ENCODE measurements around the gene MVB12B.

GRCh38 chr9:126371007-126371870, 44.6 kb downstream of the MVB12B start:
- TF ChIP-seq CTCF (IDR thresholded peaks at IDR 0.05; ENCODE audit: low read depth, low read length) (no peak), EZH2phosphoT487 (IDR thresholded peaks at IDR 0.05; ENCODE audit: low read depth) (no peak)

Measured in OCI-LY3 (cell line).